H9 (cell line): ENCODE measurements around the gene NDUFB3. TPM values are rescaled to one million over a fixed set of nuclear protein-coding genes. Genes with fewer than 3 reads are reported as not detected.

Experiments used
- DNase-seq: peaks from one replicate; pipeline ENCODE4 v3.0.0-alpha.2; 2017
- H2AFZ ChIP-seq: one replicate; pipeline ENCODE4 v1.6.1; 2013; ENCODE audit warnings: mild to moderate bottlenecking, low read length, control low read depth, moderate library complexity
- H2AK5ac ChIP-seq: 2 replicates; pipeline ENCODE4 v1.6.1; 2013; ENCODE audit warnings: low read length, control low read depth, mixed read lengths; ENCODE audit not compliant: insufficient read length
- H2BK120ac ChIP-seq: one replicate; pipeline ENCODE4 v1.6.1; 2013; ENCODE audit warnings: low read depth, mild to moderate bottlenecking, low read length, control low read depth, inconsistent platforms; ENCODE audit not compliant: poor library complexity, severe bottlenecking
- H2BK12ac ChIP-seq: 2 replicates; pipeline ENCODE4 v1.6.1; 2013; ENCODE audit warnings: low read length, control low read depth, mixed read lengths, low read depth; ENCODE audit not compliant: insufficient read length
- H2BK15ac ChIP-seq: 2 replicates; pipeline ENCODE4 v1.6.1; 2013; ENCODE audit warnings: low read depth, low read length, control low read depth
- H2BK20ac ChIP-seq: one replicate; pipeline ENCODE4 v1.6.1; 2013; ENCODE audit warnings: low read depth, mild to moderate bottlenecking, low read length, control low read depth, inconsistent platforms; ENCODE audit not compliant: poor library complexity, severe bottlenecking
- H2BK5ac ChIP-seq: 2 replicates; pipeline ENCODE4 v1.6.1; 2013; ENCODE audit warnings: low read length, control low read depth, mixed read lengths; ENCODE audit not compliant: insufficient read length
- H3K14ac ChIP-seq: 2 replicates; pipeline ENCODE4 v1.6.1; 2013; ENCODE audit warnings: low read length, control low read depth; ENCODE audit not compliant: insufficient read depth
- H3K18ac ChIP-seq: 2 replicates; pipeline ENCODE4 v1.6.1; 2013; ENCODE audit warnings: low read depth, mild to moderate bottlenecking, mixed read lengths, low read length, control low read depth; ENCODE audit not compliant: insufficient read length
- H3K23ac ChIP-seq: 2 replicates; pipeline ENCODE4 v1.6.1; 2013; ENCODE audit warnings: low read length, control low read depth, mixed read lengths, low read depth; ENCODE audit not compliant: insufficient read length
- H3K23me2 ChIP-seq: 2 replicates; pipeline ENCODE4 v1.6.1; 2013; ENCODE audit warnings: low read depth, mild to moderate bottlenecking, mixed read lengths, low read length, control low read depth; ENCODE audit not compliant: insufficient read length, poor library complexity, severe bottlenecking
- H3K27ac ChIP-seq: 2 replicates; pipeline ENCODE4 v1.5.1; 2013; ENCODE audit warnings: low read length, control low read depth, mixed read lengths, low read depth; ENCODE audit not compliant: insufficient read length
- H3K27me3 ChIP-seq: 2 replicates; pipeline ENCODE4 v1.6.1; 2013; ENCODE audit warnings: low read length, control low read depth, inconsistent platforms; ENCODE audit not compliant: insufficient read depth
- H3K4ac ChIP-seq: 2 replicates; pipeline ENCODE4 v1.6.1; 2013; ENCODE audit warnings: low read depth, mild to moderate bottlenecking, control low read depth, inconsistent platforms, low read length, moderate library complexity
- H3K4me1 ChIP-seq: 2 replicates; pipeline ENCODE4 v1.6.1; 2013; ENCODE audit warnings: low read length, control low read depth, inconsistent platforms; ENCODE audit not compliant: insufficient read depth
- H3K4me2 ChIP-seq: 2 replicates; pipeline ENCODE4 v1.6.1; 2013; ENCODE audit warnings: low read length, control low read depth, mixed read lengths; ENCODE audit not compliant: insufficient read length, insufficient read depth
- H3K56ac ChIP-seq: 2 replicates; pipeline ENCODE4 v1.6.1; 2013; ENCODE audit warnings: low read depth, mild to moderate bottlenecking, mixed read lengths, low read length, control low read depth; ENCODE audit not compliant: insufficient read length
- H3K79me1 ChIP-seq: 2 replicates; pipeline ENCODE4 v1.6.1; 2013; ENCODE audit warnings: low read depth, mild to moderate bottlenecking, moderate library complexity, low read length, control low read depth, inconsistent platforms; ENCODE audit not compliant: insufficient read depth, poor library complexity, severe bottlenecking
- H3K79me2 ChIP-seq: 2 replicates; pipeline ENCODE4 v1.6.1; 2013; ENCODE audit warnings: low read length, control low read depth, inconsistent platforms; ENCODE audit not compliant: insufficient read depth
- H3K9ac ChIP-seq: 2 replicates; pipeline ENCODE4 v1.6.1; 2013; ENCODE audit warnings: low read length, control low read depth, mixed read lengths; ENCODE audit not compliant: insufficient read length; ENCODE audit errors: extremely low read depth
- H3K9me3 ChIP-seq: one replicate; pipeline ENCODE4 v1.6.1; 2013; ENCODE audit warnings: low read depth, low read length, inconsistent platforms; ENCODE audit not compliant: control insufficient read depth
- H3T11ph ChIP-seq: one replicate; pipeline ENCODE4 v1.6.1; 2013; ENCODE audit warnings: mild to moderate bottlenecking, low read length, control low read depth, inconsistent platforms
- H4K20me1 ChIP-seq: one replicate; pipeline ENCODE4 v1.6.1; 2013; ENCODE audit not compliant: control insufficient read depth, insufficient read length, insufficient read depth
- H4K5ac ChIP-seq: 2 replicates; pipeline ENCODE4 v1.6.1; 2013; ENCODE audit warnings: low read depth, mild to moderate bottlenecking, mixed read lengths, low read length, control low read depth; ENCODE audit not compliant: insufficient read length
- H4K8ac ChIP-seq: replicated peaks from 2 replicates; pipeline ENCODE4 v1.6.1; 2013; ENCODE audit warnings: low read length, control low read depth, mixed read lengths, low read depth; ENCODE audit not compliant: insufficient read length
- H4K91ac ChIP-seq: 2 replicates; pipeline ENCODE4 v1.6.1; 2013; ENCODE audit warnings: low read depth, mild to moderate bottlenecking, moderate library complexity, mixed read lengths, low read length, control low read depth; ENCODE audit not compliant: insufficient read length
- H3K27ac Mint-ChIP-seq, 3 experiments: 2 replicates in 2 of 3; 3 replicates in 1 of 3; pipeline ENCODE4 v1.8.0; 2020 to 2021; ENCODE audit warnings: mixed read lengths in 3 of 3, mild to moderate bottlenecking in 1 of 3, moderate library complexity in 1 of 3
- H3K27me3 Mint-ChIP-seq: 2 replicates; pipeline ENCODE4 v1.8.0; 2021; ENCODE audit warnings: low read depth, mild to moderate bottlenecking, moderate library complexity, mixed read lengths
- H3K36me3 Mint-ChIP-seq, 3 experiments: 2 replicates in 2 of 3; 3 replicates in 1 of 3; pipeline ENCODE4 v1.8.0; 2020 to 2021; ENCODE audit warnings: low read depth in 3 of 3, mixed read lengths in 3 of 3; ENCODE audit not compliant: insufficient read depth in 1 of 3
- H3K4me1 Mint-ChIP-seq, 2 experiments: 2 replicates each; pipeline ENCODE4 v1.8.0; 2020; ENCODE audit warnings: mixed read lengths in 2 of 2
- H3K4me3 Mint-ChIP-seq, 2 experiments: 2 replicates in 1 of 2; 3 replicates in 1 of 2; pipeline ENCODE4 v1.8.0; 2020 to 2021; ENCODE audit warnings: mild to moderate bottlenecking in 2 of 2, mixed read lengths in 2 of 2, moderate library complexity in 1 of 2
- H3K9me3 Mint-ChIP-seq, 2 experiments: 2 replicates in 1 of 2; 3 replicates in 1 of 2; pipeline ENCODE4 v1.8.0; 2020; ENCODE audit warnings: mild to moderate bottlenecking in 2 of 2, mixed read lengths in 2 of 2, moderate library complexity in 1 of 2
- WGBS: extraction: QIAGEN DNeasy Blood & Tissue Kit; methylation state at CpG from one replicate; pipeline ENCODE4 v1.1.7; 2013; ENCODE audit warnings: missing lambda C conversion rate, low lambda C conversion rate, mixed read lengths; ENCODE audit not compliant: insufficient read length; ENCODE audit errors: extremely low coverage; 5-methylcytosine and 5-hydroxymethylcytosine counted together
- total RNA-seq: library from RNA; stranded (reverse); gene quantifications from 2 replicates; pipeline ENCODE4 v1.2.1, GENCODE V29; 2021
- TF ChIP-seq, protein P1 (sequence below): fragments of 200-600 bp; sonication (generic); conservative IDR thresholded peaks from 3 replicates; pipeline ENCODE4 v1.8.0; 2021; ENCODE audit warnings: antibody characterized with exemption, mild to moderate bottlenecking

NDUFB3 gene
- total RNA-seq, 1 experiment from 2014 or later, result 59.6 TPM

DNA sequence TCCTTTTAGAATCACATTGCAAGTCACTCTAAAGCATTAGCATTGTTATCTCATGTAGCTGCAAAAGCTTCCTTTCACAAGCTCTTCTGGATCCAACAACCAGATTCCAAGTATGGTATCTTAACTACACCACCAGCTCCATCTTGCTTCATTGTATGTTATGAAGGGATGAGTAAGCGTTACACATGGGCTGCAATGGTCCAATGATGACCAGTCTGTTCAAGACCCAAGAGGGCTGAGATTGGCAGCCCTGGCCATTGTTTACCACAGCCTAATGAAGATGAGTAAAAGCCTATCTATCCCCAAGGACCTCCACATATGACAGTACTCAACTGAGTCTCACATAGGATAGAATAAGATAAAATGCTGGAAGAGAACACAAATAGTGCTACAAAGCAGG lies 50.5 kb downstream of the NDUFB3 start:
- H3K4ac ChIP-seq, result no peak overlapping the region
- no CpG with 5 or more reads among the region's 1 CpG for WGBS
- H3K79me1 ChIP-seq, result no peaks in the 10 kb centered on the region
- H3K4me1 Mint-ChIP-seq, result peaks cover 35 to 42% of the 10 kb centered on the region in 2 experiments
- no peak overlapping the region for H3K4me2 ChIP-seq
- H2BK15ac ChIP-seq, result no peak overlapping the region
- no peaks in the 10 kb centered on the region for H3K9me3 ChIP-seq
- H3K14ac ChIP-seq, result no peak overlapping the region
- no peak overlapping the region for H3K27ac ChIP-seq
- H3K23me2 ChIP-seq, result peaks cover 9% of the 10 kb centered on the region
- H2BK12ac ChIP-seq, result no peak overlapping the region
- no peaks in the 10 kb centered on the region for H3K9me3 Mint-ChIP-seq
- H3K56ac ChIP-seq, result no peak overlapping the region
- no peak overlapping the region for H3K9ac ChIP-seq
- H3K36me3 Mint-ChIP-seq, result no peaks in the 10 kb centered on the region
- H2BK20ac ChIP-seq, result no peak overlapping the region
- DNase-seq, result no peak
- no peak overlapping the region for H2BK5ac ChIP-seq
- H3K18ac ChIP-seq, result no peak overlapping the region
- no peak overlapping the region for H3K4me3 Mint-ChIP-seq
- no peaks in the 10 kb centered on the region for H4K20me1 ChIP-seq
- H2AFZ ChIP-seq, result no peak overlapping the region
- H4K8ac ChIP-seq, result no peak overlapping the region
- H4K5ac ChIP-seq, result no peak overlapping the region
- H3T11ph ChIP-seq, result no peak overlapping the region
- no peak overlapping the region for H2AK5ac ChIP-seq
- no peak overlapping the region for H4K91ac ChIP-seq
- H3K27me3 ChIP-seq, result no peaks in the 10 kb centered on the region
- no peaks in the 10 kb centered on the region for H3K4me1 ChIP-seq
- H2BK120ac ChIP-seq, result no peak overlapping the region
- TF ChIP-seq, protein P1, sequence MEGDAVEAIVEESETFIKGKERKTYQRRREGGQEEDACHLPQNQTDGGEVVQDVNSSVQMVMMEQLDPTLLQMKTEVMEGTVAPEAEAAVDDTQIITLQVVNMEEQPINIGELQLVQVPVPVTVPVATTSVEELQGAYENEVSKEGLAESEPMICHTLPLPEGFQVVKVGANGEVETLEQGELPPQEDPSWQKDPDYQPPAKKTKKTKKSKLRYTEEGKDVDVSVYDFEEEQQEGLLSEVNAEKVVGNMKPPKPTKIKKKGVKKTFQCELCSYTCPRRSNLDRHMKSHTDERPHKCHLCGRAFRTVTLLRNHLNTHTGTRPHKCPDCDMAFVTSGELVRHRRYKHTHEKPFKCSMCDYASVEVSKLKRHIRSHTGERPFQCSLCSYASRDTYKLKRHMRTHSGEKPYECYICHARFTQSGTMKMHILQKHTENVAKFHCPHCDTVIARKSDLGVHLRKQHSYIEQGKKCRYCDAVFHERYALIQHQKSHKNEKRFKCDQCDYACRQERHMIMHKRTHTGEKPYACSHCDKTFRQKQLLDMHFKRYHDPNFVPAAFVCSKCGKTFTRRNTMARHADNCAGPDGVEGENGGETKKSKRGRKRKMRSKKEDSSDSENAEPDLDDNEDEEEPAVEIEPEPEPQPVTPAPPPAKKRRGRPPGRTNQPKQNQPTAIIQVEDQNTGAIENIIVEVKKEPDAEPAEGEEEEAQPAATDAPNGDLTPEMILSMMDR, result no peak
- H3K79me2 ChIP-seq, result no peaks in the 10 kb centered on the region
- no peak overlapping the region for H3K23ac ChIP-seq
- H3K27me3 Mint-ChIP-seq, result no peaks in the 10 kb centered on the region; the same call in 1 of the 2 replicates
- no peak overlapping the region for H3K27ac Mint-ChIP-seq
